ENCODE data around the gene POMGNT1. TPM values are rescaled to one million over a fixed set of nuclear protein-coding genes. Genes with fewer than 3 reads are reported as not detected.

The POMGNT1 gene
- total and polyA plus RNA-seq, 7 donors: 63.1 to 100 (median 81.1) TPM

- DNase-seq (no peak), ATAC-seq (no peak)
- Histone ChIP-seq H3K27ac (no peak overlapping the region), H3K9me3 (no peaks in the 10 kb centered on the region), H3K36me3 (ENCODE audit: insufficient read depth in 1 of 2, low read depth in 1 of 2) (peaks cover 4 to 74% of the 10 kb centered on the region in 2 donors), H3K4me1 (peaks cover 24% of the 10 kb centered on the region), H3K27me3 (ENCODE audit: insufficient read depth in 3 of 3, low read length in 2 of 3) (no peaks in the 10 kb centered on the region), H3K4me3 (no peak overlapping the region)
- no peak for TF ChIP-seq CTCF (IDR thresholded peaks at IDR 0.05)
- 69 to 73% (median 72%) methylated on average over 5 of the region's 5 CpGs for WGBS, 3 donors
- intact Hi-C loops (cut with DNase I): no loop called here
These were observed 3.5 kb downstream of the POMGNT1 start for GRCh38 chr1:46194641-46195193.

DNA sequence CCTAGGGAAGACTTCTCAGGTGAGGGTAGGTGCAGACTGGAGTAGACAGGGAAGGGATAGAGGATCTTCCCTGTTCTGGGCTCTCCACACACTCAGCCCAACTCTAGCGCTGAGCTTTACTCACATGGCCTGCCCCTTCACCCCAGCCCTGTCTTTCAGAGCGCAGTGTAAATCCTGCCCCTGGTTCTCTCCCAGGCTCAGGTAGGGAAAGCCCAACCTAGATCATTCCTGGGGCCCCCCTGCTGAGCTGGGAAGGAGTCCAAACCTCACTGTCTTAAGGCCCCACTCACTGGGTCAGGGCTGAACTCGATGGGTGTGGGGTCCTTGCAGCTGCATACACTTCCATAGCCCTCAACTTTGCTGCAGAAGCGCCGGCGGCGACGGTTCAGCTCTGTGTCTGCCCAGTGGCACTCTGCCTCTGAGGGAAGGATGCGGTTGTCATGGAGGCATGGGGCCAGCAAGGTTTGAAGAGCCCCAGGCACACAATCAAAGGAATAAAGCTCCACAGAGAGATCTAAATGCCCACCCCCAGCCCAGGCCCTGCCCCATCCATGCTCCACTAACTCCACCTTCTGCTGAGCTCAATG, 4.2 kb downstream of the POMGNT1 start:
- intact Hi-C loops (cut with DNase I): no loop called here
- TF ChIP-seq CTCF (IDR thresholded peaks at IDR 0.05): no peak
- Histone ChIP-seq H3K27me3 (ENCODE audit: insufficient read depth in 3 of 3, low read length in 2 of 3) (no peaks in the 10 kb centered on the region), H3K9me3 (no peaks in the 10 kb centered on the region), H3K27ac (no peak overlapping the region), H3K36me3 (ENCODE audit: insufficient read depth in 1 of 2, low read depth in 1 of 2) (peaks cover 4 to 80% of the 10 kb centered on the region in 2 donors), H3K4me1 (peaks cover 18% of the 10 kb centered on the region), H3K4me3 (no peak overlapping the region)
- WGBS, 3 donors: 88 to 95% (median 89%) methylated on average over 9 of the region's 9 CpGs
- DNase-seq (no peak), ATAC-seq (no peak)

DNA sequence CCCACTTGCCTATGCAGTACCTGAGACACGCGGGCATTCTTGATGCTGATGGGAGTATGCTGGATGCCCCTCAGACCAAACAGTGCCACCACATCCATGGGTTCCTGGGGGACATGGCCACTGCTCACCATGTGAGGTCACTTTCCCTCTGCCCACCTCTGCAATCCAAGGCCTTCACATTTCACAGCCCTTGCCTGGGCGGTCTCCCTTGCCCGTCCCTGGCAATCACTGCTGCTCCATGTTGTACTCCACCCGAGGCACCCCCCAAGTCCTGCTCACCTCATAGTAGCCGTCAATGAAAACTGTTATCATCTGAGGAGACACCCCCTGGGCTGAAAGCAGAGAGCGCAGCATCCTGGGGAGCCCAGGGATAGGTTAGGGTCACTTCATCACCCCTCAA, 4.9 kb downstream of the POMGNT1 start:
- Histone ChIP-seq H3K36me3 (ENCODE audit: insufficient read depth in 1 of 2, low read depth in 1 of 2) (peaks cover 4 to 88% of the 10 kb centered on the region in 2 donors), H3K4me3 (no peak overlapping the region), H3K27me3 (ENCODE audit: insufficient read depth in 3 of 3, low read length in 2 of 3) (no peaks in the 10 kb centered on the region), H3K27ac (no peak overlapping the region), H3K4me1 (peaks cover 16% of the 10 kb centered on the region), H3K9me3 (no peaks in the 10 kb centered on the region)
- no peak for TF ChIP-seq CTCF (IDR thresholded peaks at IDR 0.05)
- ATAC-seq: no peak
- DNase-seq: no peak
- intact Hi-C loops (cut with DNase I): no loop called here
- WGBS, 3 donors: 90 to 95% (median 91%) methylated on average over 7 of the region's 7 CpGs

DNA sequence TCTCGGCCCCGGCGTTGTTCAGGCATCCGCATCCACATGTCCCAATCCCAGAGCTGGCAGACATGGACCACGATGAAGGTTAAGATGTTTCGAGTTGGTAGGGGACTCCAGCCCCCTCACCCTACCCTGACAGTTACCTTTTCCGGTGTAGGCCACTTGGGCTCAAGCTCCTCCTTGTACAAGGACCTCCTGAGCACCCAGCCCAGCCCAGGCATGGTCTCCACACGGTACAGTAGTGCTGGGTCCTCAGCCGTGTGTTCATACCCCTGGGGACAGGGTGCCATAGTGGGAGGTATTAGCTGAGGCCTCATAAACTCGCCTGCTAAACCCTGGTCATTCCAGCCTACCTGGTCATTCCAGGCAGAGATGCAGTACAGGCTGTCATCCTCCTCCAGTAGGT, 6.1 kb downstream of the POMGNT1 start:
- no peaks in the 10 kb centered on the region for H3K27me3 ChIP-seq (ENCODE audit: insufficient read depth in 3 of 3, low read length in 2 of 3)
- peaks cover 4 to 98% of the 10 kb centered on the region in 2 donors for H3K36me3 ChIP-seq (ENCODE audit: insufficient read depth in 1 of 2, low read depth in 1 of 2)
- DNase-seq (no peak), ATAC-seq (no peak)
- WGBS, 3 donors: 82 to 89% (median 89%) methylated on average over 10 of the region's 10 CpGs
- H3K9me3 ChIP-seq: no peaks in the 10 kb centered on the region
- no peak for TF ChIP-seq CTCF (IDR thresholded peaks at IDR 0.05)
- H3K4me1 ChIP-seq: peaks cover 11% of the 10 kb centered on the region
- no peak overlapping the region for H3K27ac ChIP-seq
- intact Hi-C loops (cut with DNase I): no loop called here
- no peak overlapping the region for H3K4me3 ChIP-seq
